Endothelial cell of hepatic sinusoid (primary cell): ENCODE results near the gene ZSWIM1.

ENCODE experiments used
- in situ Hi-C: cut with HindIII; loops from 2 replicates; pipeline ENCODE4 v1.10.0; 2017; ENCODE audit warnings: low sequenced_read_pairs

ZSWIM1 gene

GRCh38 chr20:45853484-45853883, 27.5 kb upstream of the ZSWIM1 start:
- in situ Hi-C loops, result no loop called here

- in situ Hi-C loops, result no loop called here
These were observed 23.7 kb upstream of the ZSWIM1 start, which contains the start of the genes ACOT8 and ZSWIM3 for GRCh38 chr20:45857114-45857881. Gene ACOT8 (minus strand): TSS chr20:45857392. CDS start chr20:45857315, 77 bp downstream. Gene ZSWIM3 (plus strand): TSS chr20:45857614. CDS start chr20:45857826, 212 bp downstream.

GRCh38 chr20:45857882-45858216, 23.2 kb upstream of the ZSWIM1 start:
- in situ Hi-C loops, result no loop called here

GRCh38 chr20:45859916-45860315, 21.1 kb upstream of the ZSWIM1 start:
- in situ Hi-C loops, result no loop called here

DNA sequence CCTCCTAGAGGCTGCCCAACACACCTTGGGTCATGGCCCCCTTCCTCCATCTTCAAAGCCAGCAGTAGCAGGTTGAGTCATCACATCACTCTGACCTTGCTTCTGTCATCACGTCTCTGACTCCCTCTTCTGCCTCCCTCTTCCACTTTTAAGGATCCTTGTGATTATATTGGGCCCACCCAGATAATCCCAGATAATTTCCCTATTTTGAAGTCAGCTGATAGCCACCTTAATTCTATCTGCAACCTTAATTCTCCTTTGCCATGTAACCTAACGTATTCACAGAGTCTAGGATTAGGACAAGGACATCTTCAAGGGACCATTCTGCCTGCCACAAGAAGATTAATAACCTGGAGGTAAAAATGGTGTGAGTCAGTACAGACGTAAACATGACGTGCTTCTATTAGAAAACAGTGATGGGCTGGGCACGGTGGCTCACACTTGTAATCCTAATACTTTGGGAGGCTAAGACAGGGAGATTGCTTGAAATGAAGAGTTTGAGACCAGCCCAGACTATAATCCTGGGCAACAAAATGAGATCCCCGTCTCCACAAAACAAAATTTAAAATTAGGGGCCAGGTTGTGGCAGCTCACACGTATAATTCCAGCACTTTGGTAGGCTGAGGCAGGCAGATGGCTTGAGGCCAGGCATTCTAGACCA, 20.3 kb upstream of the ZSWIM1 start:
- in situ Hi-C loops, result no loop called here

DNA sequence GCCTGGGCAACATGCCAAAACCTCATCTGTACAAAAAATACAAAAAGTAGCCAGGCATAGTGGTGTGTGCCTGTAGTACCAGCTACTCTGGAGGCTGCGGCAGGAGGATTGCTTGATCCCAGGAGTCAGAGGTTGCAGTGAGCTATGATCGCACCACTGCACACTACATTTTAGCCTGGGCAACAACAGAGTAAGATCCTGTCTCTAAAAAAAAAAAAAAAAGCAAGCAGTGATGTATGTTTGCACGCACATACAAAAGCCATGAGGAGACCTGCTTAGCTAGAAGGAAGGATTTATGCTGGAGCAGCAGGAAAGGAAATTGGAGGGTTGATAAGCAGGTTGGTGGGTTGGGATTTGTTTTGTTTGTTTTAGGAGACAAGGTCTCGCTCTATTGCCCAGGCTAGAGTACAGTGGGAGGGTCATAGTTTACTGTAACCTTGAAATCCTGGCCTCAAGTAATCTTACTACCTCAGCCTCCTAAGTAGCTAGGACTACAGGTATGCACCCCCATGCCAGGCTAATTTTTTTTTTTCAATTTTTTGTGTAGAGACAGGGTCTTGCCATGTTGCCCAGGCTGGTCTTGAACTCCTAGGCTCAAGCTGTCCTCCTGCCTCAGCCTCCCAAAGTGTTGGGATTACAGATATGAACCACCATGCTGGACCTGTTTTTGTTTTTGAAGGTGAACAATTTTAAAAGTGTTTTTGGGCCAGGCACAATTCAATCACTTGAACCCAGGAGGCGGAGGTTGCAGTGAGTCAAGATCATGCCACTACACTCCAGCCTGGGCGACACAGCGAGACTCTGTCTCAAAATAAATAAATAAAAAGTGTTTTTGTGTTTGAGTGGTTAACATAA, 19.6 kb upstream of the ZSWIM1 start:
- in situ Hi-C loops, result no loop called here

DNA sequence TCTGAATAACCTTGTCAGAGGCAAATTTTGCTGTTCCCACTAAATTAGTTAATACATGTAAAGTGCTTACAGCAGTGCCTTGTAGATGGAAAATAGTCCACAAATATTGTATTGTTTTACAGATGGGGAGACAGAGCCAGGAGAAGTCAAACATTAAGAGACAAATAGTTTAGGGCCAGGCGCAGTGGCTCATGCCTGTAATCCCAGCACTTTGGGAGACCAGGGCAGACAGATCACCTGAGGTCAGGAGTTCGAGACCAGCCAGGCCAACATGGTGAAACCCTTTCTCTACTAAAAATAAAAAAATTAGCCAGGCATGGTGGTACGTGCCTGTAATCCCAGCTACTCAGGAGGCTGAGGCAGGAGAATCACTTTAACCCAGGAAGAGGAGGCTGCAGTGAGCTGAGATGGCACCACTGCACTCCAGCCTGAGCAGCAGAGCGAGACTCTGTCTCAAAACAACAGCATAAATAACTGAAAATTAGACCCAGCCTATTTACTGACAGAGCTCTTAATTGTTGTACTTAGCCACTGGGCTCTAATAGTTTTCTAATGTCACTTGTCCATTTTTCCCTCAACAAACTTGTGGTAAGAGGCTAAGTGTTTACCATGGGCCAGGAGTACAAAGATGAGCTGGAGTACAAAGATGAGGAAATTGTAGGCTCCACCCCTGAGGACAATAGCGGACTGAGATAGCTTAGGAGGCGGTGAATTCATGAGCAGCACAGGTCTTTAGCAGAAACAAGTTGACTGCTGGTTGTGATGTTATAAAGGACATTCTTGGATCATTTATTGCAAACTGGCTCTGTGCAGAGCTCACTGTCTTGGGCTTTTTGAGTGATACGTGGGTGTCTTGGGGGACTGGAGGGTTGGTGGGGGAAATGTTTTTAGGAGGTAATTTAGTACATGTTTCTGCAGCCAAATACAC, 17.2 kb upstream of the ZSWIM1 start:
- in situ Hi-C loops, result no loop called here

GRCh38 chr20:45866454-45866853, 14.6 kb upstream of the ZSWIM1 start:
- in situ Hi-C loops, result no loop called here

DNA sequence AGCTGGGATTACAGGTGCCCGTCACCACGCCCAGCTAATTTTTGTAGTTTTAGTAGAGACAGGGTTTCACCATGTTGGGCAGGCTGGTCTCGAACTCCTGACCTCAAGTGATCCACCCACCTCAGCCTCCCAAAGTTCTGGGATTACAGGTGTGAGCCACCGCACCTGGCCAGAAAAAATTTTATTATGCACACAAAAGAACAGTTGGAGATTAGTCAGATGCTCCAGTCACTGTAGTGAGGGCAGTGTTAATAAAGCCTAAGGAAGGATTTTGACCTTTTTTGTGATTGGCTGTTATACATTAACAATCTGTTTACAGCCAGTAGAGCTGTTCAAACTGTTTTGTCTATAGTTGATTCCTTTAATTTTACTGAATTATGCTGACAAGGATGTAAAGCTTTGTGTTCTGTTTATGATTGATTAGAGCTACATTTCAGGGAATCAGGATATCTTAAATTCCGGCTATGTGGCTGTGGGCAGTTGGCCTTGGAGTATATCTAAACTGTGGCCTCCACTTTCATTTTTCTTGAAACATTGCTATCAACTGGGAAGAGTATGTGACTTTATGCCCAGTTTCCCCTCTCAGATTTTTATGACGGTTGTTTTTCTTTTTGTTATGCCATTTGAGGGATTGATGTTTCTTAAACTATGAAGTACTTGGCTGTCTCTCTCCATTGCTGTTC, 13.8 kb upstream of the ZSWIM1 start:
- in situ Hi-C loops, result no loop called here

- in situ Hi-C loops, result no loop called here
These were observed 13.2 kb upstream of the ZSWIM1 start for GRCh38 chr20:45867819-45868176.

DNA sequence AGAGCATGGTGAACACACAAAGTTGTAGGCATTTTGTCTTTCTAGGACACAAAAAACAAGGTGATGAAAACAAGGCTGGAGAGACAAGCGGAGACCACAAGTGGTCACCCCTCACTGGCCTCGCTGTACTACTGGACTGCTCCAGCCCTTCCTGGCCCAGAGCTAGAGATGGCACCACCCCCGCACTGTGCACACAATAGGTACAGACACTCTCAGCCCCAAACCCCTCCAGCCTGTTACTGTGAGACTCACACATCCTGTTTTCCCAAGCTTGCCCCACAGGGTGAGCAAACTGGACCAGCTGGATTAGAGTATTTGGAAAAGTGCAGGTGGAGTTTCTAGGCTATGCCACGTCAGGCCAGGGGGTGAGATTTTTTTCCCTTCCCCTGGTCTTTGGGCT, 8.4 kb upstream of the ZSWIM1 start:
- in situ Hi-C loops, result loop anchor here (5.0 kb wide), 1 partner anchor 60 kb away; the partner anchor contains the start of gene UBE2C

DNA sequence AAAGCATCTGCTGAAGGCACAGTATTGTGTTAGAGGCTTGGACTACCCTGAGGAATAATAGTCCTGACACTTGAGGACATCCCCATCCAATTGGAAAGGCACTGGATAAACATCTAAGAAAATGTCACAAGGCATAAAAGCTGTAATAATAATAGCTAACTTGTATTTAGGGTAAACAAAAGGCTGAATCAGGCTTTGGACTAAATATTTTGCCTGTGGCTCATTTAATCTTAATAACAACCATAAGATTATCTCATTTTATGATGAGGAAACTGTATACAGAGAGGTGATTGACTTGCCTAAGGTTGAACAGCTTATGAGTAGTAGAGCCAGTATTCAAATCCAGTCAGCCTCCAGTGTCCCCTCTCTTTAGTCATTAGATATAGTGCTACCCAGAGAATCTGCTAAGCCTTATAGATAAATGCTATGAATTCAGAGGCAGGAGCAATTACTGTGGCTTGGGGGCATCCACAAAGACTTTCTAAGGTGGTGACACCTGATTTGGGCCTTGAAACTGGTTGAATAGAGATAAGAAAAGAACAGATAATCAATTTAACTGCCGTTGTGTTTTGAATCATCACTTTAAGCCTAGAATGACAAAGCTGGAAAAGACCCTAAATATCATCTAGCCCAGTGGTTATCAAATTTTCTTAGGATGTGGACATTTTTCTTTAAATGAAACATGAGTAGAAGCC, 7.5 kb upstream of the ZSWIM1 start:
- in situ Hi-C loops, result loop anchor here (5.0 kb wide), 1 partner anchor 61 kb away; the partner anchor contains the start of gene UBE2C

DNA sequence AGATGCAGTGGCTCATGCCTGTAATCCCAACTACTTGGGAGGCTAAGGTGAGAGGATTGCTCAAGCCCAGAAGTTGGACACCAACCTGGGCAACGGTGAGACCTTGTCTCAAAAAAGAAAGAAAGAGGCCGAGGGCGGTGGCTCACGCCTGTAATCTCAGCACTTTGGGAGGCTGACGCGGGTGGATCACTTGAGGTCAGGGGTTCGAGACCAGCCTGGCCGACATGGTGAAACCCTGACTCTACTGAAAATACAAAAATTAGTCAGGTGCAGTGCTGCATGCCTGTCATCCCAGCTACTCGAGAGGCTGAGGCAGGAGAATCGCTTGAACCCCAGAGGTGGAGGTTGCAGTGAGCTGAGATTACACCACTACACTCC, 6.9 kb upstream of the ZSWIM1 start:
- in situ Hi-C loops, result loop anchor here (5.0 kb wide), 1 partner anchor 62 kb away; the partner anchor contains the start of gene UBE2C

DNA sequence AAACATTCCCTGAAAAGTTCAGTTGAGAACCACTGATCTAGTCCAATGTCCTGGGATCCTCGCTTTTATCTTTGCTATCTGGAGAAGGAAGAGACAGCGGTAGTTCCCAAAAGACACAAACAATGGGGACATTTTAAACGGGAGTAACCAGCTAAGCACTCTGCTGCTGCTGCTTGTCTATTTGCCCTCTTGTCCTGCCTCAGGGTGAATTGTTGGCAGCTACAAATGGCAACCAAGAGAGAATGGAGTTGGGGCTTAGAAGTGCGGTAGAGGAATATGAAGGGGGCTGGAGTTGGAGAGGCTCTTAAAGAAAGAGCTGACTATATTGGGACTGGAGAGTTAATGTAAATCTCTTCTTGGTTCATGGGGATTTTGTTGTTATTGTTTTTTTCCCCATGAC, 6.5 kb upstream of the ZSWIM1 start:
- in situ Hi-C loops, result loop anchor here (5.0 kb wide), 1 partner anchor 62 kb away; the partner anchor contains the start of gene UBE2C

GRCh38 chr20:45878076-45878761, 2.8 kb upstream of the ZSWIM1 start:
- in situ Hi-C loops, result no loop called here

GRCh38 chr20:45882469-45883099, 1.6 kb downstream of the ZSWIM1 start:
- in situ Hi-C loops, result no loop called here

- in situ Hi-C loops, result no loop called here
These were observed 2.1 kb downstream of the ZSWIM1 start for GRCh38 chr20:45883100-45883469.
